ENCODE data around the gene CLDN6. TPM values are rescaled to one million over a fixed set of nuclear protein-coding genes. Genes with fewer than 3 reads are reported as not detected.

The CLDN6 gene
- total RNA-seq, 5 donors from 2014 or later (not counting 1 experiment from before 2014, with no cell fraction given), result 0.30 to 1.1 (median 0.85) TPM; not detected in 2

DNA sequence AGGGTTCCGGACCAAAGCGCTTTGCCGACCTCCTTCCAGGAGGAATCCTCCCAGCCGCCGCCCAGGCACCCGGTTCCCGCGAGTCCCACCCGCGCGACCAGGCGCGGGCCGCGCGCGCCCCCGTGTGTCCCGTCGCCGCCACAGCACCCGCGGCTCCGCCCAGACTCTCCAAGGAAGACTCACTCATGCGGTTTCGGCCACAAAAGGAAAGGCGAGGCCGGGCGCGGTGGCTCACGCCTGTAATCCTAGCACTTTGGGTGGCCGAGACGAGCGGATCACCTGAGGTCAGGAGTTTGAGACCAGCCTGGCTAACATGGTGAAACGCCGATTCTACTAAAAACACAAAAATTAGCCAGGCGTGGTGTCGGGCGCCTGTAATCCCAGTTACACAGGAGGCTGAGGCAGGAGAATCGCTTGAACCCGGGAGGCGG, 34.3 kb downstream of the CLDN6 start:
- Mint-ChIP-seq H3K27ac (no peak overlapping the region), H3K9me3 (no peaks in the 10 kb centered on the region)
- CTCF ChIA-PET, result no interaction called here

DNA sequence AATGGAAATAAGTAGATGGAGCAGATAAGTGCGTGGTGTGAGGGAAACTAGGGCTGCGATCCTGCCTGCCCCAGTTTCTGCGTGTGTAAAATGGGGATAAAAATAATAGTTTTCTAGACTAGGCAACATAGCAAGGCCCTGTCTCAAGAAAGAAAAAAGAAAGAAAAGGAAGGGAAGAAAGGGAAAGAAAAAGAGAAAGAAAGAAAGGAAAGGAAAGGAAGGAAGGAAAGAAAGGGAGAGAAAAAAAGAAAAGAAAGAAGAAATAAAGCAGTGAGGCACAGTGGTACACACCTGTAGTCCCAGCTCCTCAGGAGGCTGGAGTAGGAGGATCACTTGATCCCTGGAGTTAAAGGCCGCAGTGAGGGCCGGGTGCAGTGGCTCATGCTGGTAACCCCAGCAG, 35.6 kb downstream of the CLDN6 start:
- ATAC-seq (replicated peaks in 1 of 4) (no peak), DNase-seq (no peak)
- peaks cover 2 to 27% of the 10 kb centered on the region in 2 experiments for H3K4me1 ChIP-seq (ENCODE audit: control insufficient read depth in 1 of 2, extremely low read depth in 1 of 2, insufficient read depth in 2 of 2, low read length in 2 of 2)
- peaks cover 0 to 44% of the 10 kb centered on the region in 2 experiments for H3K27me3 ChIP-seq (replicated peaks in 1 of 2; ENCODE audit: control insufficient read depth in 2 of 2, extremely low read depth in 1 of 2, insufficient read depth in 2 of 2, low read length in 1 of 2)
- ChIA-PET POLR2A (no interaction called here), CTCF (interaction anchor here in 1 of 2 donors (0.7 kb wide), 1 partner anchor 148 kb away, joined by 10 read pairs; no protein-coding TSS in a partner anchor)
- H3K9me3 ChIP-seq, result no peaks in the 10 kb centered on the region
- H3K27me3 Mint-ChIP-seq, result no peaks in the 10 kb centered on the region
- peak overlapping the region in 2 of 3 donors; percentile 24 to 74 for H3K4me3 Mint-ChIP-seq
- H3K4me3 ChIP-seq (ENCODE audit: control insufficient read depth in 1 of 2, extremely low read depth in 1 of 2, low read length in 1 of 2), result no peak overlapping the region
- H3K36me3 Mint-ChIP-seq, result no peaks in the 10 kb centered on the region
- WGBS (ENCODE audit: insufficient coverage), result 97% methylated on average over 4 of the region's 5 CpGs
- no peak overlapping the region for H3K27ac Mint-ChIP-seq
- H3K9me3 Mint-ChIP-seq, result no peaks in the 10 kb centered on the region
- H3K4me1 Mint-ChIP-seq, result peaks cover 10 to 15% (median 15%) of the 10 kb centered on the region in 3 donors
- H3K27ac ChIP-seq (ENCODE audit: low read length), result no peak overlapping the region
- no peaks in the 10 kb centered on the region for H3K36me3 ChIP-seq (ENCODE audit: control insufficient read depth in 2 of 2, extremely low read depth in 1 of 2, insufficient read depth in 1 of 2, low read length in 1 of 2)

More for the DNA sequence above, 34.3 kb downstream of the CLDN6 start:
- peak in 26 of 35 experiments; percentile 30 to 75 (median 48) for DNase-seq
- peak; percentile 34 to 57 (median 46) for ATAC-seq (replicated peaks in 1 of 4)
- Mint-ChIP-seq H3K36me3 (no peaks in the 10 kb centered on the region), H3K4me1 (peaks cover 10 to 15% (median 15%) of the 10 kb centered on the region in 3 donors), H3K27me3 (no peaks in the 10 kb centered on the region), H3K4me3 (peak overlapping the region in 2 of 3 donors; percentile 45)
- H3K27ac ChIP-seq (ENCODE audit: low read length), result no peak overlapping the region
- no peaks in the 10 kb centered on the region for H3K36me3 ChIP-seq (ENCODE audit: control insufficient read depth in 2 of 2, extremely low read depth in 1 of 2, insufficient read depth in 1 of 2, low read length in 1 of 2)
- H3K27me3 ChIP-seq (replicated peaks in 1 of 2; ENCODE audit: control insufficient read depth in 2 of 2, extremely low read depth in 1 of 2, insufficient read depth in 2 of 2, low read length in 1 of 2), result peaks cover 0 to 48% of the 10 kb centered on the region in 2 experiments
- 1% methylated on average over 36 of the region's 42 CpGs for WGBS (ENCODE audit: insufficient coverage)
- no peak overlapping the region for H3K4me3 ChIP-seq (ENCODE audit: control insufficient read depth in 1 of 2, extremely low read depth in 1 of 2, low read length in 1 of 2)
- H3K9me3 ChIP-seq, result no peaks in the 10 kb centered on the region
- POLR2A ChIA-PET, result no interaction called here
- H3K4me1 ChIP-seq (ENCODE audit: control insufficient read depth in 1 of 2, extremely low read depth in 1 of 2, insufficient read depth in 2 of 2, low read length in 2 of 2), result peaks cover 2 to 27% of the 10 kb centered on the region in 2 experiments

DNA sequence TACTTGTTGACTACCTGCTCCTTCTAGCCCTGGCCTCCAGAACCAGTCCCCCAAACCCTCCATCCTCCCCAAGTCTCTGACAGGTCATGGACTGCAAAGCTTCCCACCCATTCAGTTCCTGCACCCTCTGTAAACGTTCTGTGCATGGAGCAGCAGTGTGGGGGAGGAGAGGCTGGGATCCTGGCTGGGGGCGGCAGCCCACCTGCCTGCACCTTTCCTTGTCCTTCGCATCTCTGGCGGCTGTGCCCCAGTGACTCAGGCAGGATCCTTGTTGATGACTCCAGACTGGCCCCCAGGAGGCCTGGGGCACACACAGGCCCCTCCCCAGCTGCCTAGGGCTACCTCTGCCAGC, 36.1 kb downstream of the CLDN6 start:
- 90% methylated on average over 2 of the region's 4 CpGs for WGBS (ENCODE audit: insufficient coverage)
- no peak for ATAC-seq (replicated peaks in 1 of 4)
- peaks cover 2 to 27% of the 10 kb centered on the region in 2 experiments for H3K4me1 ChIP-seq (ENCODE audit: control insufficient read depth in 1 of 2, extremely low read depth in 1 of 2, insufficient read depth in 2 of 2, low read length in 2 of 2)
- Mint-ChIP-seq H3K4me3 (peak overlapping the region; percentile 63 to 77 (median 74)), H3K27ac (peak overlapping the region in 1 of 2 donors; percentile 50), H3K4me1 (peaks cover 10 to 15% (median 15%) of the 10 kb centered on the region in 3 donors), H3K9me3 (no peaks in the 10 kb centered on the region), H3K36me3 (no peaks in the 10 kb centered on the region), H3K27me3 (no peaks in the 10 kb centered on the region)
- H3K9me3 ChIP-seq, result no peaks in the 10 kb centered on the region
- no peak overlapping the region for H3K4me3 ChIP-seq (ENCODE audit: control insufficient read depth in 1 of 2, extremely low read depth in 1 of 2, low read length in 1 of 2)
- H3K36me3 ChIP-seq (ENCODE audit: control insufficient read depth in 2 of 2, extremely low read depth in 1 of 2, insufficient read depth in 1 of 2, low read length in 1 of 2), result no peaks in the 10 kb centered on the region
- CTCF ChIA-PET, result no interaction called here
- H3K27me3 ChIP-seq (replicated peaks in 1 of 2; ENCODE audit: control insufficient read depth in 2 of 2, extremely low read depth in 1 of 2, insufficient read depth in 2 of 2, low read length in 1 of 2), result peaks cover 0 to 40% of the 10 kb centered on the region in 2 experiments
- DNase-seq, result no peak
- no peak overlapping the region for H3K27ac ChIP-seq (ENCODE audit: low read length)
- POLR2A ChIA-PET, result no interaction called here

DNA sequence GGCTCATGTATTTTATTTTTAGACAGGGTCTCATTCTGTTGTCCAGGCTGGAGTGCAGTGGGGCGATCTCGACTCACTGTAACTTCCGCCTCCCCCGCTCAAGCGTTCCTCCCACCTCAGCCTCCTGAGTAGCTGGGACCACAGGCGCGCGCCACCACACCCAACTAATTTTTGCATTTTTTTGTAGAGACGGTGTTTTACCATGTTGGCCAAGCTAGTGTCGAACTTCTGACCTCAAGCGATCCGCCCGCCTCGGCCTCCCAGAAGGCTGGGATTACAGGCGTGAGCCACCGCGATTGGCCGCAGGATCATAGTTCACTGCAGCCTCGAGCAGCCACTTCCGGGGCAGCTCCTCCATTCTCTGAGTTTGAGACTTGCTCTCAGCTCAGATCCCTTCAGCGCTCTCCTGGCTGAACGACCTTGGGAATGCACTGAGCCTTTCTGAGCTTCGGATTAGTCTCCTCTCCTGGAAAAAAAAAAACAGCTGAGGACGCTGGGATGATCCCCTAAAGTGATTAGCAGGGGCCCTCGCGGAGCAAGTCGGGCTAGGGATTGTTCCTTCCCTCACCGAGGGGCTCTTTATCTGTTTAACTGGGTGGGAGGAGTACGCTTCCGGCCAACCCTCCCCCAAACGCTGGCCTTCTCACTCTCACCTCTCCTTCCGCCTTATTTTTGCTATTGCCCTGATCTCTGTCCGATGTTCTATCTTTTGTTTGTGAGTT, 36.6 kb downstream of the CLDN6 start:
- H3K4me1 ChIP-seq (ENCODE audit: control insufficient read depth in 1 of 2, extremely low read depth in 1 of 2, insufficient read depth in 2 of 2, low read length in 2 of 2), result peaks cover 2 to 27% of the 10 kb centered on the region in 2 experiments
- CTCF ChIA-PET, result no interaction called here
- H3K27ac ChIP-seq (ENCODE audit: low read length), result no peak overlapping the region
- H3K27ac Mint-ChIP-seq, result peak overlapping the region; percentile 66
- no peaks in the 10 kb centered on the region for H3K9me3 Mint-ChIP-seq
- H3K36me3 Mint-ChIP-seq, result no peaks in the 10 kb centered on the region
- H3K4me1 Mint-ChIP-seq, result peaks cover 10 to 15% (median 15%) of the 10 kb centered on the region in 3 donors
- no peaks in the 10 kb centered on the region for H3K9me3 ChIP-seq
- POLR2A ChIA-PET, result interaction anchor here in 1 of 2 donors (0.6 kb wide), 1 partner anchor 46 kb away, joined by 6 read pairs; no protein-coding TSS in a partner anchor
- no peaks in the 10 kb centered on the region for H3K36me3 ChIP-seq (ENCODE audit: control insufficient read depth in 2 of 2, extremely low read depth in 1 of 2, insufficient read depth in 1 of 2, low read length in 1 of 2)
- no peak for ATAC-seq (replicated peaks in 1 of 4)
- peak overlapping the region; percentile 74 to 77 (median 74) for H3K4me3 Mint-ChIP-seq
- H3K4me3 ChIP-seq (ENCODE audit: control insufficient read depth in 1 of 2, extremely low read depth in 1 of 2, low read length in 1 of 2), result peak overlapping the region in 1 of 2 donors; percentile 94
- peaks cover 0 to 37% of the 10 kb centered on the region in 2 experiments for H3K27me3 ChIP-seq (replicated peaks in 1 of 2; ENCODE audit: control insufficient read depth in 2 of 2, extremely low read depth in 1 of 2, insufficient read depth in 2 of 2, low read length in 1 of 2)
- no peaks in the 10 kb centered on the region for H3K27me3 Mint-ChIP-seq
- WGBS (ENCODE audit: insufficient coverage), result 91% methylated on average over 17 of the region's 33 CpGs
- no peak for DNase-seq

DNA sequence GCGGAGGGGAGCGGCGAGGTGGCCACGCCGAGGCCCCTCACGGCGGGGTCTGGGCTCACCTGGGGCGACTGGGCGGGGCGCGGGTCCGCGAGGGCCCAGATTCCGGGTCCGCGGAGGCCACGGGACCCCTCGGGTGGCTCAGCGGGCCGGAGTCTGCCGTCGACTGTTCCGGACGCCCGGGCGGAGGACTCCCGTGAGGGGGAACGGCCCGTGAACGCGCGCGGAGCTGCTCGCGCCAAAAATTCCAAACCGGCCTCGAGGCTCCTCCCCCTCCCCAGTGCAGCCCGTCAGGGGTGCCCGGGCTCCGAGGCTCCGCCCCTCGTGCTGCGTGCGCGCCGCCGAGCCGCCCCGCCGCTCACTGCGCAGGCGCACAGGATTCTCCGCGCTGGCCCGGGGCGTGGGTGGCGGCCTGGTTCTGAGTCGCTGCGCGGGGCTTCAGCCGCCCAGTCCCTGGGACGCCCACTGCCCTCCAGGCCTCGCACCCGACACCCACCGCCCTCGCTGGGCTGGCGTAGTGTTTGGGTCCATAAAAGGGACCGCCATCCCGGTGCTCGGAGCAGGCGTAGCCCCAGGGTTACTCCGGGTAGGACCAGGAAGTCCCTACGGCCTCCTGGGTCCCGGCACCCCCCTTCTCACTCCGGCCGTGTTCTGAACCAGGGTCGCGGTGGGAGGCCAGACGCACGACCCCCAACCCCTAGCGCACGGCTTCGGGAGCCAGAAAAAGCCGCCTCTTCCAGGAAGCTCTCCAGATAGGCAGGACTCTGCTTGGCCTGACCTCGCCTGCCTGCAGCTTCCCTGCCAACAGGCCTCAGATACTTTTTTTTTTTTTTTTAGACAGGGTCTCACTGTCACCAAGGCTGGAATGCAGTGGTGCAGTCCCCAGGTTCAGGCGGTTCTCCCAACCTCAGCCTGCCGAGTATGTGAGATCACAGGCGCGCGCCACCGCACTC, 37.5 kb downstream of the CLDN6 start, which contains the start of gene PKMYT1:
TSS of gene PKMYT1 (minus strand) at position 220 of the 950 bp plus-strand sequence. CDS start 789 bp downstream, outside the sequence.
- H3K27me3 Mint-ChIP-seq, result no peaks in the 10 kb centered on the region
- ATAC-seq (replicated peaks in 1 of 4) (peak; percentile 91 to 95 (median 94)), DNase-seq (peak; percentile 80 to 97 (median 92))
- 7% methylated on average over 84 of the region's 91 CpGs for WGBS (ENCODE audit: insufficient coverage)
- H3K4me3 ChIP-seq (ENCODE audit: control insufficient read depth in 1 of 2, extremely low read depth in 1 of 2, low read length in 1 of 2), result peak within 1 kb of the TSS; percentile 88 to 94
- peak within 1 kb of the TSS; percentile 81 for H3K27ac ChIP-seq (ENCODE audit: low read length)
- ChIA-PET POLR2A (interaction anchor here in 1 of 2 donors (0.6 kb wide), 2 partner anchors 12 to 47 kb away, joined by 4 to 6 read pairs; no protein-coding TSS in a partner anchor), CTCF (no interaction called here)
- H3K36me3 Mint-ChIP-seq, result no peaks in the 10 kb centered on the region
- no peaks in the 10 kb centered on the region for H3K36me3 ChIP-seq (ENCODE audit: control insufficient read depth in 2 of 2, extremely low read depth in 1 of 2, insufficient read depth in 1 of 2, low read length in 1 of 2)
- H3K9me3 Mint-ChIP-seq, result no peaks in the 10 kb centered on the region
- H3K27me3 ChIP-seq (replicated peaks in 1 of 2; ENCODE audit: control insufficient read depth in 2 of 2, extremely low read depth in 1 of 2, insufficient read depth in 2 of 2, low read length in 1 of 2), result peaks cover 0 to 31% of the 10 kb centered on the region in 2 experiments
- H3K4me3 Mint-ChIP-seq, result peak within 1 kb of the TSS; percentile 74 to 77 (median 74)
- peaks cover 10 to 15% (median 15%) of the 10 kb centered on the region in 3 donors for H3K4me1 Mint-ChIP-seq
- no peaks in the 10 kb centered on the region for H3K9me3 ChIP-seq
- peaks cover 2 to 27% of the 10 kb centered on the region in 2 experiments for H3K4me1 ChIP-seq (ENCODE audit: control insufficient read depth in 1 of 2, extremely low read depth in 1 of 2, insufficient read depth in 2 of 2, low read length in 2 of 2)
- peak within 1 kb of the TSS; percentile 66 for H3K27ac Mint-ChIP-seq

Data from T-cell (primary cell).